ENCODE data around the gene MCCC1. TPM values are rescaled to one million over a fixed set of nuclear protein-coding genes. Genes with fewer than 3 reads are reported as not detected.

The MCCC1 gene
- total and polyA plus RNA-seq, 2 of the 13 experiments (the other 11 are each of a cell fraction or from before 2014, with no cell fraction given) = 11.7 to 30.1 TPM

DNA sequence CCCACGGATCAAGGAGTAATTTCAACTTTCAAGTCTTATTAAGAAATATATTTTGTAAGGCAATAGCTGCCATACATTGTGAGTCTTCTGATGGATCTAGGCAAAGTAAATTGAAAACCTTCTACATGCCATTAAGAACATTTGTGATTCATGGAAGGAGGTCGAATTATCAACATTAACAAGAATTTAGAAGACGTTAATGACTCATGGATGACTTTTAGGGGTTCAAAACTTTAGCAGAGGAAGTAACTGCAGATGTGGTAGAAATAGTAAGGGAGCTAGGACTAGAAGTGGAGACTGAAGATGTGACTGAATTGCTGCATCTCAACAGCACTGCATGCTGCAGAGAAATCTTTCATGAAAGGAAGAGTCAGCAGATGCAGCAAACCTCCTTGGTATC, 70.9 kb downstream of the MCCC1 start:
- Histone ChIP-seq H3K4me3 (replicated peaks in 1 of 3; ENCODE audit: insufficient read depth in 1 of 3, low read depth in 2 of 3, low read length in 3 of 3) (no peak overlapping the region), H3K9ac (ENCODE audit: insufficient read depth, low read depth, low read length) (no peak overlapping the region), H3K36me3 (replicated peaks in 1 of 2; ENCODE audit: control insufficient read depth in 1 of 2, insufficient read depth in 2 of 2, low read length in 2 of 2) (peaks cover 5 to 19% of the 10 kb centered on the region in 2 experiments; a peak in 4 of 5 replicates), H2AFZ (ENCODE audit: low read length) (no peak overlapping the region), H3K9me3 (ENCODE audit: low read length) (no peaks in the 10 kb centered on the region), H3K79me2 (ENCODE audit: insufficient read depth, low read length) (no peaks in the 10 kb centered on the region), H3K27me3 (ENCODE audit: control insufficient read depth in 1 of 2, insufficient read depth in 2 of 2, low read length in 2 of 2) (no peaks in the 10 kb centered on the region), H3K27ac (ENCODE audit: extremely low read length, insufficient read depth, low read length) (no peak overlapping the region), H3K4me1 (ENCODE audit: insufficient read depth, low read length) (peaks cover 5% of the 10 kb centered on the region), H3K4me2 (ENCODE audit: low read depth, low read length) (no peak overlapping the region), H4K20me1 (ENCODE audit: insufficient read depth, low read length) (no peaks in the 10 kb centered on the region)
- ChIA-PET CTCF (ENCODE audit: low intra/inter-chr PET ratio, low total read pairs) (no interaction called here), POLR2A (no interaction called here)
- BruUV-seq (replicated peaks) = no TSS peak
- in situ Hi-C loops (cut with HindIII; ENCODE audit: extremely low pct_ligation_motif_present, low pct_unique_long_range_greater_than_20kb) = no loop called here
- 96% methylated on average over 3 of the region's 3 CpGs for WGBS (ENCODE audit: low lambda C conversion rate)
- ATAC-seq (no peak), FAIRE-seq (no peak), DNase-seq (ENCODE audit: low spot score) (no peak)
- intact Hi-C loops (cut with micrococcal nuclease; ENCODE audit: unreplicated experiment) = no loop called here
- TF ChIP-seq HOXA9 (CRISPR knock-in tag; IDR thresholded peaks at IDR 0.05; ENCODE audit: borderline replicate concordance) (no peak), ZKSCAN5 (CRISPR knock-in tag; IDR thresholded peaks at IDR 0.05) (no peak)

DNA sequence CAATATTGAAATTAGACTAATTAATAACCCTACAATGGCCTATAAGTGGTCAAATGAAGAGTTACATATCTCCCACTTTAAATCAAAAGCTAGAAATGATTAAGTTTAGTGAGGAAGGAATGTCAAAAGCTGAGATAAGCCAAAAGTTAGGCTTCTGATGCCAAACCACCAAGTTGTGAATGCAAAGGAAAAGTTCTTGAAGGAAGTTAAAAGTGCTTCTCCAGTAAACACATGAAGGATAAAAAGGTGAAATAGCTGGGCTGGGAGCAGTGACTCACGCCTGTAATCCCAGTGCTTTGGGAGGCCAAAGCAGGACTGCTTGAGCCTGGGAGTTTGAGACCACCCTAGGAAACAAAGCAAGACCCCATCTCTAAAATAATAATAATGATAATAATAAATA, 72.0 kb downstream of the MCCC1 start:
- Histone ChIP-seq H2AFZ (ENCODE audit: low read length) (no peak overlapping the region), H3K9me3 (ENCODE audit: low read length) (no peaks in the 10 kb centered on the region), H3K9ac (ENCODE audit: insufficient read depth, low read depth, low read length) (no peak overlapping the region), H4K20me1 (ENCODE audit: insufficient read depth, low read length) (no peaks in the 10 kb centered on the region), H3K27ac (ENCODE audit: extremely low read length, insufficient read depth, low read length) (no peak overlapping the region), H3K36me3 (replicated peaks in 1 of 2; ENCODE audit: control insufficient read depth in 1 of 2, insufficient read depth in 2 of 2, low read length in 2 of 2) (peaks cover 5 to 11% of the 10 kb centered on the region in 2 experiments; a peak in 4 of 5 replicates), H3K79me2 (ENCODE audit: insufficient read depth, low read length) (no peaks in the 10 kb centered on the region), H3K4me1 (ENCODE audit: insufficient read depth, low read length) (peaks cover 12% of the 10 kb centered on the region), H3K27me3 (ENCODE audit: control insufficient read depth in 1 of 2, insufficient read depth in 2 of 2, low read length in 2 of 2) (no peaks in the 10 kb centered on the region), H3K4me2 (ENCODE audit: low read depth, low read length) (no peak overlapping the region), H3K4me3 (replicated peaks in 1 of 3; ENCODE audit: insufficient read depth in 1 of 3, low read depth in 2 of 3, low read length in 3 of 3) (no peak overlapping the region)
- POLR2A ChIA-PET = no interaction called here
- 90% methylated on average over 1 of the region's 1 CpG for WGBS (ENCODE audit: low lambda C conversion rate)
- CTCF ChIA-PET (ENCODE audit: low intra/inter-chr PET ratio, low total read pairs) = no interaction called here
- in situ Hi-C loops (cut with HindIII; ENCODE audit: extremely low pct_ligation_motif_present, low pct_unique_long_range_greater_than_20kb) = no loop called here
- DNase-seq (ENCODE audit: low spot score) (no peak), FAIRE-seq (no peak), ATAC-seq (no peak)
- intact Hi-C loops (cut with micrococcal nuclease; ENCODE audit: unreplicated experiment) = no loop called here
- no TSS peak for BruUV-seq (replicated peaks)
- TF ChIP-seq, protein P1, sequence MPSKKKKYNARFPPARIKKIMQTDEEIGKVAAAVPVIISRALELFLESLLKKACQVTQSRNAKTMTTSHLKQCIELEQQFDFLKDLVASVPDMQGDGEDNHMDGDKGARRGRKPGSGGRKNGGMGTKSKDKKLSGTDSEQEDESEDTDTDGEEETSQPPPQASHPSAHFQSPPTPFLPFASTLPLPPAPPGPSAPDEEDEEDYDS (CRISPR knock-in tag; IDR thresholded peaks at IDR 0.05) = no peak
- TF ChIP-seq ZNF326 (CRISPR knock-in tag; IDR thresholded peaks at IDR 0.05; ENCODE audit: borderline replicate concordance) (no peak), ZUFSP (CRISPR knock-in tag; IDR thresholded peaks at IDR 0.05; ENCODE audit: borderline replicate concordance) (no peak), ETV6 (CRISPR knock-in tag; conservative IDR thresholded peaks at IDR 0.05) (no peak), HNRNPLL (IDR thresholded peaks at IDR 0.05; ENCODE audit: low read depth, low read length, poor library complexity, severe bottlenecking) (no peak), SIN3B (IDR thresholded peaks at IDR 0.05; ENCODE audit: low read length) (no peak), ZNF33B (CRISPR knock-in tag; IDR thresholded peaks at IDR 0.05) (no peak), SNAPC2 (CRISPR knock-in tag; IDR thresholded peaks at IDR 0.05) (no peak)
- TF ChIP-seq, protein P2, sequence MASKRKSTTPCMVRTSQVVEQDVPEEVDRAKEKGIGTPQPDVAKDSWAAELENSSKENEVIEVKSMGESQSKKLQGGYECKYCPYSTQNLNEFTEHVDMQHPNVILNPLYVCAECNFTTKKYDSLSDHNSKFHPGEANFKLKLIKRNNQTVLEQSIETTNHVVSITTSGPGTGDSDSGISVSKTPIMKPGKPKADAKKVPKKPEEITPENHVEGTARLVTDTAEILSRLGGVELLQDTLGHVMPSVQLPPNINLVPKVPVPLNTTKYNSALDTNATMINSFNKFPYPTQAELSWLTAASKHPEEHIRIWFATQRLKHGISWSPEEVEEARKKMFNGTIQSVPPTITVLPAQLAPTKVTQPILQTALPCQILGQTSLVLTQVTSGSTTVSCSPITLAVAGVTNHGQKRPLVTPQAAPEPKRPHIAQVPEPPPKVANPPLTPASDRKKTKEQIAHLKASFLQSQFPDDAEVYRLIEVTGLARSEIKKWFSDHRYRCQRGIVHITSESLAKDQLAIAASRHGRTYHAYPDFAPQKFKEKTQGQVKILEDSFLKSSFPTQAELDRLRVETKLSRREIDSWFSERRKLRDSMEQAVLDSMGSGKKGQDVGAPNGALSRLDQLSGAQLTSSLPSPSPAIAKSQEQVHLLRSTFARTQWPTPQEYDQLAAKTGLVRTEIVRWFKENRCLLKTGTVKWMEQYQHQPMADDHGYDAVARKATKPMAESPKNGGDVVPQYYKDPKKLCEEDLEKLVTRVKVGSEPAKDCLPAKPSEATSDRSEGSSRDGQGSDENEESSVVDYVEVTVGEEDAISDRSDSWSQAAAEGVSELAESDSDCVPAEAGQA (IDR thresholded peaks at IDR 0.05; ENCODE audit: low read depth) = no peak
- TF ChIP-seq, protein P2 (CRISPR knock-in tag; IDR thresholded peaks at IDR 0.05; ENCODE audit: borderline replicate concordance) = no peak

Measured in HepG2 (cell line).